Measurements from ENCODE around the gene TYW3.
A peak's percentile ranks its signal among the peaks of the same experiment; 100 is the strongest.
"Not testable (repeated sequence)": the region's sequence is repeated elsewhere in the genome, so short reads cannot be mapped to it uniquely, and the experiment has no call there.

TYW3 gene

DNA sequence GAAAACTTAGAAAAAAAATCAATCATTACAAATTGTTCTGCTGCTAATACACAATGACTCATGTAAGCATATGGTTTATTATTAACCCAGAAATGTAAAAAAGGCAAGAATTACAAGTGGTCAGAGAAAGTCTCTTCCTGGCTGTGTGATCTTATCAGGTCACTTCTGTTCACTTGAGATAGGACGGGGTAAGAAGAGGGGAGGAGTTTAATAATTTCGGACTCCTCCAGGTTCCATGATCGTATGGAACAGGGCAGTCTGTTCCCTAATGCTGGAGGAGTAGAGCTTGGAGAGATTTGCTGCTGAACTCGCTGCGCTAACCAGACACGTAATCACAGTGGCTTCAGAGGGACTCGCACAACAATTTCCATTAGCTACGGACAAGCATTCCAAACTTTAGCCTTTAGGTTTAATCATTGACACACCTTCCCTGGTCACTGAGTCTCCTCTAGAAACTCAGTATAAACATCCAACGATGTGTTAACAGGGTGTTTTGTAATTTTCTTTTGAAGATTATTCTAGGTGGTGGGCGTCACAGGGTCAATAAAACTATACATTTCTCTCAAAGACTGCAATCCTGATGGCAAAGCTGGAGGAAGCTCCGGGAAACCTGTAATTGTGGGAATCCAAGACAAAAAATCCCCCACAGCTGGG is 1.4 kb upstream of the TYW3 start:
- DNase-seq (ENCODE audit: low read depth in 3 of 3), result no peak

DNA sequence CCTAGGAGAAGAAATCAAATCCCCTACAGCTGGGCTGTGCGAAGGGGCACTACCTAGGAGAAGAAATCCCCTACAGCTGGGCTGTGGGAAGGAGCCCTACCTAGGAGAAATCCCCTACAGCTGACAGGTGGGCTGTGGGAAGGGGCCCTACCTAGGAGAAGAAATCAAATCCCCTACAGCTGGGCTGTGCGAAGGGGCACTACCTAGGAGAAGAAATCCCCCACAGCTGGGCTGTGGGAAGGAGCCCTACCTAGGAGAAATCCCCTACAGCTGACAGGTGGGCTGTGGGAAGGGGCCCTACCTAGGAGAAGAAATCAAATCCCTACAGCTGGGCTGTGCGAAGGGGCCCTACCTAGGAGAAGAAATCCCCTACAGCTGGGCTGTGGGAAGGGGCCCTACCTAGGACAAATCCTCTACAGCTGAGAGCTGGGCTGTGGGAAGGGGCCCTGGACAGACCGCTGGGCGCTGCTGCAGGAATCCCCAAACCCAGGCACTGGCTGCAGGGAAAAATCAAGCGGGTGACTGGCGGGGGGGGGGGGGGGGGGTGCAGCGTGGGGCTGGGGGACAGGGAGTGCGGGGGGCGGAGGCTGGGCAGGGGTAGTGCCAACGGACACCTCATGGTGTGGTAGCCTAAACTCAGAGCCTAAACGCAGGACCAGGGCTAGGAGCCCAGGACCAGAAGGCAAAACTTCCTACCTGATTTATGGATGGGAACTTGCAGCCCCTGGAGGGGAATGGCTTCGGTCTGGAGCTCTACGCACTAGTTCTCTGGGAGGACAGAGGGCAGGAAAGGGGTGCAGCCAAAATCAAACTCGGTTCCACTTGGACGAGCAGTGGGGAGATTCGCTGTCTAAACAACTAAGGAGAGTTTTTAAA is 643 bp upstream of the TYW3 start:
- DNase-seq (ENCODE audit: low read depth in 3 of 3), result peak in 2 of 3 experiments; percentile 0 to 10

GRCh38 chr1:74733604-74734484 is 892 bp downstream of the TYW3 start:
- peak in 1 of 3 experiments; percentile 18 for DNase-seq (ENCODE audit: low read depth in 3 of 3)

- no peak for DNase-seq (ENCODE audit: low read depth in 3 of 3)
Observed at GRCh38 chr1:74737333-74737732, 4.4 kb downstream of the TYW3 start.

DNA sequence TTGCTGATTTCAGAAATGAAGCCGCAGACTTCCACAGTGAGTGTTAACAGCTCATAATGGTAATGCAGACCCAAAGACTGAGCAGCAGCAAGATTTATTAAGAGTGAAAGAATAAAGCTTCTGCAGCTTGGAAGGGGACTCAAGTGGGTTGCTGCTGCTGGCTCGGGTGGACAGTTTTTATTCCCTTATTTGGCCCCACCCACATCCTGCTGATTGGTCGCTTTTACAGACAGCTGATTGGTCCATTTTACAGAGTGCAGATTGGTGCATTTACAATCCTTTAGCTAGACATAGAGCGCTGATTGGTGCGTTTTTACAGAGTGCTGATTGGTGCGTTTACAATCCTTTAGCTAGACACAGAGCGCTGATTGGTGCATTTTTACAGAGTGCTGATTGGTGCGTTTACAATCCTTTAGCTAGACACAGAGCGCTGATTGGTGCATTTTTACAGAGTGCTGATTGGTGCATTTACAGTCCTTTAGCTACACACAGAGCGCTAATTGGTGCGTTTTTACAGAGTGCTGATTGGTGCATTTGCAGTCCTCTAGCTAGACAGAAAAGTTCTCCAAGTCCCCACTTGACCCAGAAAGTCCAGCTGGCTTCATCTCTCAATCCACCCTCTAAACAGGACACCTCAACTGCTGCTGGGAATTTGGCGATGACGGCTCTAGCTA is 7.5 kb downstream of the TYW3 start:
- DNase-seq (ENCODE audit: low read depth in 3 of 3), result not testable (repeated sequence)

DNA sequence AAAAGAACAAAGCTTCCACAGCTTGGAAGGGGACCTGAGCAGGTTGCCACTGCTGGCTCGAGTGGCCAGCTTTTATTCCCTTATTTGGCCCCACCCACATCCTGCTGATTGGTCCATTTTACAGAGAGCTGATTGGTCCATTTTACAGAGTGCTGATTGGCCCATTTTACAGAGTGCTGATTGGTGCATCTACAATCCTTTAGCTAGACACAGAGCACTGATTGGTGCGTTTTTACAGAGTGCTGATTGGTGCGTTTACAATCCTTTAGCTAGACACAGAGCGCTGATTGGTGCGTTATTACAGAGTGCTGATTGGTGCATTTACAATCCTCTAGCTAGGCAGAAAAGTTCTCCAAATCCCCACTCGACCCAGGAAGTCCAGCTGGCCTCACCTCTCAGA is 12.3 kb downstream of the TYW3 start:
- not testable (repeated sequence) for DNase-seq (ENCODE audit: low read depth in 3 of 3)

DNA sequence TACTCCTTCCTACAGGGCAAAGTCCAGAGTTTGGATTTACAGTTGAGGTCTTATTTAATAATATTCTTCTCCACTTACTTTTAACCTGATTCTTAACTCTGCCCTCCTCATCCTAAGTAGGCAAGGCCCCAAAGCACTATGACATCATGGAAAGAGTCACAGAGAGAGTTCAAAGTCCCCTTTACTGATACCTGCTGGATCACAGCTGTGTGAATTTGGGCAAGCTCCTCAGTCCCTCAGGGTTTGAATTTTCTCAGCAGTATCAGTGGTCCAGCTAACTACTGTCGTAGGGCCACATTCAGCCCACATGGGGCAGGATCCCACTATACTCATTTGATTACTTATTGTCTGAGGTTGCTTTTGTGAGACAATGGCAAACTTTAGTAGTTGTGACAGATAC is 16.0 kb downstream of the TYW3 start:
- no peak for DNase-seq (ENCODE audit: low read depth in 3 of 3)

DNA sequence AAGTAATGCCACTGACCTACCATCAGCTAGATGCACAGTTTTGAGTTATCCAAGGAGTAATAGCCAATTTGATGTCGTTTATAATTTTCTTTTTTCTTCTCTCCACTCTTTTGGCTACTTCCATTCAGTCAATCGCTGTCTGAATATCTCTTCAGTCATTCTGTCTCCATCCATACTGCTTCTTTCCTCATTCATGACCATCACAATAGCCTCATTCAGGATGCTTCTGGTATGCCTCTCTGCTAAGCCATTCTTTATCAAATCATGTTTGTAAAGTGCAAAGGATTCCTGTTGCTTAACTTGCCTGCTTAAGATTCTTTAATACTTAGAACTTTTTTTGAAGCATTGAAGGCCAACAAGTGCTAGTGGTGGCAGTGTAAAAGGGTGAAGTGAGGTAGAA is 20.2 kb downstream of the TYW3 start:
- no peak for DNase-seq (ENCODE audit: low read depth in 3 of 3)

DNA sequence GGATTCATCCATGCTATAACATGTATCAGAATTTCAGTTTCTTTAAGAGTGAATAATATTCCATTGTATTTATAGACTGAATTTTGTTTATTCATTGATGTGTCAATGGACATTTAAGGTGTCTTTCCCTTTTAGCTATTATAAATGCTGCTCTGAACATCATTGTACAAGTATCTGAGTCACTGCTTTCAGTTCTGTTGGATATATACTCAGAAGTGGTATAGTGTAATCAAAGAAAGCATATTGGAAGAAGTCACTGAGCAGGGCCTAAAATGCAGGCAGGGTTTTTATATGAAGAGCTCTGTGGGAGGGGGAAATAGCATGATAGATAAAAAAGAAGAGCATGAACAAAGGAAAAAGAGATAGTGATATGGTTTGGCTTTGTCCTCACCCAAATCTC is 22.5 kb downstream of the TYW3 start:
- no peak for DNase-seq (ENCODE audit: low read depth in 3 of 3)

DNA sequence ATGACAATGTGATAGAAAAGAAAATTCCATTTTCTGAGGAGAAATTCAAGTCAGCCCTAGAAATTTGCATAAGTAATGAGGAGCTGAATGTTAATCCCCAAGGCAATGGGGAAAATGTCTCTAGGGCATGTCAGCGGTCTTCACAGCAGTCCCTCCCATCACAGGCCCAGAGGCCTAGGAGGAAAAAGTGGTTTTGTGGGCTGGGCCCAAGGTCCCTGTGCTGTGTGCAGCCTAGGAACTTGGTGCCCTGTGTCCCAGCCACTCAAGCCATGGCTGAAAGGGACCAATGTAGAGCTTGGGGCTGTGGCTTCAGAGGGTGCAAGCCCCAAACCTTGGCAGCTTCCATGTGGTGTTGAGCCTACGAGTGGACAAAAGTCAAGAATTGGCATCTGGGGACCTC is 23.7 kb downstream of the TYW3 start:
- not testable (repeated sequence) for DNase-seq (ENCODE audit: low read depth in 3 of 3)

GRCh38 chr1:74763807-74764206 is 30.9 kb downstream of the TYW3 start:
- no peak for DNase-seq (ENCODE audit: low read depth in 3 of 3)

DNA sequence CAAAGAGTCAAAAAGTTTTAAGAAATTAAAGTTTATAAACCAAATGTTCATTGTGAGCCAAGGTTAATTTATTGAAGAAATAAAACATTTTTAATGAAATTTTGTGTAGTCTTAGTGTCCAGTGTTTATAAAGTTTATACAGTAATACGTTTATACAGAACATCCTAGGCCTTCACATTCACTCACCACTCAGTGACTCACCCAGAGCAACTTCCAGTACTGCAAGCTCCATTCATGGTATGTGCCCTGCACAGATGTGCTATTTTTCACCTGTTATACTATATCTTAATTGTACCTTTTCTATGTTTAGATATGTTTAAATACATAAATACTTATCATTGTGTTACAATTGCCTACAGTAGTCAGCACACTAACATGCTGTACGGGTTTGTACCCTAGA is 33.6 kb downstream of the TYW3 start:
- no peak for DNase-seq (ENCODE audit: low read depth in 3 of 3)

DNA sequence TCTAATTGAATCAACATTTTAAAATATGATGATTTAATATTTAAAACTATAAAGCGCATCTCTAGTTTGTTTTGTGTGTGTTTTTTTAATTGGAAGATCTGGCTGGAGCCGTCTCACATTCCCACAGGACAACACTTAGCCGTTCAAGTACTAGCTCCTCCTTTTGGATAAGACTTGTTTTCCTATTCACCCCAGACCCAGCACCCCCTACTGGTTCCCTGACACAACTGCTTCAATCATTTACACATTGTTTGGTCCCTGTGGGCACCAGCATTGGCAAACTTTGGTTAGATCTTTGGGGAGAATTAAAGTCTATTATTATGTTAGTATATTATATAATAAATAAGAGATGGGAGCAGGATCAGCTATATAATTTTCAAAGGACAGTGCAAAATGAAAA is 34.5 kb downstream of the TYW3 start:
- no peak for DNase-seq (ENCODE audit: low read depth in 3 of 3)

- no peak for DNase-seq (ENCODE audit: low read depth in 3 of 3)
Observed at GRCh38 chr1:74771913-74772515, 39.1 kb downstream of the TYW3 start.

- no peak for DNase-seq (ENCODE audit: low read depth in 3 of 3)
Observed at GRCh38 chr1:74772945-74773344, 40.0 kb downstream of the TYW3 start.

- DNase-seq (ENCODE audit: low read depth in 3 of 3), result no peak
Observed at GRCh38 chr1:74773582-74773981, 40.6 kb downstream of the TYW3 start.

DNA sequence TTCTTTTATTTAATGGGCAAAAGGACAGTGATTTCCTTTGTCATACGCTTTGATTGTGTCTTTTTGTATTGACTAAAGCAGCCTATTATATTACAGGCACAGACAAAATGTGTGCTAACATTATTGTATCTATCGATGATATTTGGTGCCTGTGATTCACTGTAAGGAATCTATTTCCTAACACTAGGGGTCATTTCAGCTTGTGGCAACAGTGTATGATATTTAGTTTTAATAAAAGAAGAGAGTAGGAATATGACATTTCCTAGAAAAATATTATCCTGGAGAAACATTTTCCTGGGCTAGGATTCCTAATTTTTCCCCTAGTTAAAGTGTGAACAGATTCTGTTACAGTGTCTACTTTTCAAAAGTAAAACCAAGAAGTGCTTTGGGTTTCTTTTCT is 42.8 kb downstream of the TYW3 start:
- DNase-seq (ENCODE audit: low read depth in 3 of 3), result no peak

DNA sequence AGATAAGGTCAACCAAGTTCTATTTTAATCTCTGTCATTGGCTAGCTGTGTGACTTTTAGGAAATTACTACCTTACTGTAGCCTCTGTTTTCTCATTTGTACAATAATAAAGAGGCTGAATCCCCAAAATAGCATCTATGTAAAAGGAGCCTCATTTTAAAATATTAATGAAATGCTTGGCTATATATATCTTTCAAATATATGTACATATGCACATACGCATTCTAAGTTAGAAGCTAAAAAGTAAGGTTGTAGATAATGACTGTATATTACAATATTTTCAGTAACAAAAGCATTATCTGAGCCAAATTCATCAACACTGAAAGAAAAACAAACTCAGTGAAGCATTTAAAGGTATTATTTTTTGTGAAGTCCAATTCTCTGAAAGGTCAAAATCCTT is 44.6 kb downstream of the TYW3 start:
- DNase-seq (ENCODE audit: low read depth in 3 of 3), result no peak

- no peak for DNase-seq (ENCODE audit: low read depth in 3 of 3)
Observed at GRCh38 chr1:74779750-74780149, 46.8 kb downstream of the TYW3 start.

DNA sequence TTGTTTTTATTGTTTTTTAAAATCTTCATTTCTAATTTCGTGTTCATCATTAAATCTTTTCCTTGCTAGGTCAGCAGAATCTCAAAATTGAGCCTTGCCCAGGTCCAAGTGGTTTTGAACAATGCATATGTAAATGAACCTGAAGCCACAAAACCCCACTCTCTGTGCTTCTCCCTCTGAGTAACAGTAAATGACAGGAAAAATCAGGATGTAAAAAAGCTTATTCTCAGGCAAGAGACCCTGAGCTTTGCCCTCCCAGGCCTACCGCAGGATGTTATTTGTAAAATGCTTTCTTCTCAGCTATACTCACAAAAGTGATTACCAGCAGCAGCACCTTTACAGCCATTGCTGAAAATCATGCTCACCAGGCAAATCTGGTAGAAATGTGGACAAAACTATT is 47.6 kb downstream of the TYW3 start:
- DNase-seq (ENCODE audit: low read depth in 3 of 3), result no peak

GRCh38 chr1:74785944-74786343 is 53.0 kb downstream of the TYW3 start:
- no peak for DNase-seq (ENCODE audit: low read depth in 3 of 3)

Data from stimulated activated CD4-positive, alpha-beta T cell treated with anti-CD3 and anti-CD28 coated beads, TNF-alpha, amount 100 ng/mL, for 24 hours (primary cell).